ENCODE data around the gene DAZAP2.

DNA sequence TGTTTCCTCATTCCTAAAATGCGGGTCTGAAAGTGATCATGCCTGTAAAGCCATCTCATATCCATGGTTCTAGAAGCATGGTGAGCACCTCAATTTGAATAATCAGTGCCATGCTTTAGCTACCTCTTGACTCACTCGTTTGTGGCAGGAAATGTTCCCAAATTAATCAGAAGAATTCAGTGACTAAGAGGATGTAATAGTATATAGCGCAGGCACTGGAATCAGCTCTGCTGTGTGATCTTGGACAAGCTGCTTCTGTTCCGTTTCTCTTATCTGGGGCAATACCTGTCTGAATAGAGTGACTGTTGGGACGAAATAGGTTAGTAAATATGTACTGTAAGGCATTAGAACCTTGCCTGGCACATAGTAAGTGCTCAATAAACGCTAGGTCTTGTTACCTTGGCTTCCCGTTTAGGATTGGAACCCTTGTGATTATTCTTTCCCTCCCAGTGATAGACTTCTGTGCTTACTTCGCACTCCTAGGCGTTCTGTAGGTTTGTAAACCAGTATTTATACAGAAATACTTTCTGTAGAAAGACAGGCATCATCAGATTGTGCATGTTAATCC is 32.4 kb downstream of the DAZAP2 start:
- TF ChIP-seq GATA2 (IDR thresholded peaks at IDR 0.05; ENCODE audit: low read depth, low read length) (no peak), GATA3 (IDR thresholded peaks at IDR 0.05; ENCODE audit: low read depth, low read length) (no peak)
